CD4-positive, alpha-beta T cell treated with Interleukin-15 for 4 hours (primary cell): ENCODE results near the gene BHLHE40.
"Not testable (repeated sequence)": the region's sequence is repeated elsewhere in the genome, so short reads cannot be mapped to it uniquely, and the experiment has no call there.

ENCODE experiments used
- DNase-seq: peaks from one replicate; pipeline ENCODE4 v3.0.0-alpha.2; 2020; ENCODE audit warnings: low spot score

BHLHE40 gene

DNA sequence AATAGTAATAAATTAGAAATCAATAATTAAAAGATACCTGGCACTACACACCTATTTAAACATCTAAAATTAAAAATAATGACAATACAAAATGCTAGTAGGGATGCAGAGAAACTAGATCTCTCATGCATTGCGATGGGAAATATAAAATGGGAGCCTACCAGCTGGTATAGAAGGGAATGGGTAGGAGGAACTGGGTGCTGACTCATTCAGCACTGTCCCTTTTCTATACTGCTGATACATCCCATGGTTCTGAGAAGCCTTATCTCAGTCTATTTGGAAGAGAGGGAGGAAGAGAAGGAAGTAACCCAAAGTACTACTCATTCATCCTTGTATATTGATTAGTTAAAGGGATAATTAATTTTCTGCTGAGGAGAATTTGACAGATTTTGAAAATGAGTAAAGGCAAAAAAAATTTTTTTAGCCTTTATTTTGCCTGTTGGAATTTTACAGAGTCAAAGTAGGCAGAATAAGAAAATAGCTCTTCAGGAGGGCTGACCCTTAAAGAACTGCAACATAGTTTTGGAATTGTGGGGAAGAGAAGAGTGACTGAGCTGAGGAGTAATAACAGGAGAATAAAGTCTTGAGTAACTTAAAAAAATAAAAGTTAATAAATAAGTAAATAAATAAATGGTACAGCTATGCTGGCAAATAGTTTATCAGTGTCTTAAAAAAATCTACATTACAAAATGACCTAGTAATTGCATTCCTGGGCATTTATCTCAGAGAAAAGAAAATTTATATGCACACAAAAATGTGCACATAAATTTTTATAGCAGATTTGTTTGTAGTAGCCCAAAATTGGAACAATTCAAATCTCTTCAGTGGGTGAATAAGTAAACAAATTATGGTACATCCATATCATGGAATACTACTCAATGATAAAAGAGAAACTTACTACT, 15.3 kb upstream of the BHLHE40 start:
- DNase-seq = no peak

DNA sequence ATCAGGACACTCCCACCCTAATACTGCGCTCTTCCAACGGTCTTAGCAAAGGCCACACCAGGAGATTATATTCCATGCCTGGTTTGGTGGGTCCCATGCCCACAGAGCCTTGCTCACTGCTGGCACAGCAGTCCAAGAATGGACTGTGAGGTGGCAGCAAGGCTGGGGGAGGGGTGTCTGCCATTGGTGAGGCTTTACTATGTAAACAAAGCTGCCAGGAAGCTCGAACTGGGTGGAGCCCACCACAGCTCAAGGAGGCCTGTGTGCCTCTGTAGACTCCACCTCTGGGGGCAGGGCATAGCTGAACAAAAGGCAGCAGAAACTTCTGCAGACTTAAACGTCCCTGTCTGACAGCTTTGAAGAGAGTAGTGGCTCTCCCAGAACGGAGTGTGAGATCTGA, 13.2 kb upstream of the BHLHE40 start:
- peak; percentile 40 for DNase-seq

DNA sequence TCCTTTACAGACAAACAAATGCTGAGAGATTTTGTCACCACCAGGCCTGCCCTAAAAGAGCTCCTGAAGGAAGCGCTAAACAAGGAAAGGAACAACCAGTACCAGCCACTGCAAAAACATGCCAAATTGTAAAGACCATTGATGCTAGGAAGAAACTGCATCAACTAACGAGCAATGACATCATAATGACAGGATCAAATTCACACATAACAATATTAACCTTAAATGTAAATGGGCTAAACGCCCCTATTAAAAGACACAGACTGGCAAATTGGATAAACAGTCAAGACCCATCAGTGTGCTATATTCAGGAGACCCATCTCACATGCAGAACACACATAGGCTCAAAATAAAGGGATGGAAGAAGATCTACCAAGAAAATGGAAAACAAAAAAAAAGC, 11.6 kb upstream of the BHLHE40 start:
- not testable (repeated sequence) for DNase-seq

DNA sequence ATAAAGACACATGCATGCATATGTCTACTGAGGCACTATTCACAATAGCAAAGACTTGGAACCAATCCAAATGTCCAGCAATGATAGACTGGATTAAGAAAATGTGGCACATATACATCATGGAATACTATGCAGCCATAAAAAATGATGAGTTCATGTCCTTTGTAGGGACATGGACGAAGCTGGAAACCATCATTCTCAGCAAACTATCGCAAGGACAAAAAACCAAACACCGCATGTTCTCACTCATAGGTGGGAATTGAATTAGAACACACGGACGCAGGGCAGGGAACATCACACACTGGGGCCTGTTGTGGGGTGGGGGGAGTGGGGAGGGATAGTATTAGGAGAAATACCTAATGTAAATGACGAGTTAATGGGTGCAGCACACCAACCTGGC, 7.8 kb upstream of the BHLHE40 start:
- not testable (repeated sequence) for DNase-seq

DNA sequence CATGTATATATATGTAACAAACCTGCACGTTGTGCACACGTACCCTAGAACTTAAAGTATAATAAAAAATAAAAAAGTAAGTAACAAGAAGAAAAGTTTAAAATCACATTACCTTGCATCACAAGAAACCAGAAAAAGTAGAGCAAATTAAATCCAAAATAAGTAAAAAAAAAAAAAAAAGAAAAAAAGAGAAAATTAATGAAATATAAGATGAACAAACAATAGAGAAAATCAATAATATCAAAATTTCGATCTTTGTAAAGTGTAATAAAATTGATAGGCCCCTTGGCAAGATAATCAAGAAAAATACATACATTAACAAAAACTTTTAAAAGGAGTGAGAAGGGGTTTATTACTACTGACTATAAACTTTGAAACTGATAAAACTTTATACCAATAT, 7.4 kb upstream of the BHLHE40 start:
- no peak for DNase-seq

DNA sequence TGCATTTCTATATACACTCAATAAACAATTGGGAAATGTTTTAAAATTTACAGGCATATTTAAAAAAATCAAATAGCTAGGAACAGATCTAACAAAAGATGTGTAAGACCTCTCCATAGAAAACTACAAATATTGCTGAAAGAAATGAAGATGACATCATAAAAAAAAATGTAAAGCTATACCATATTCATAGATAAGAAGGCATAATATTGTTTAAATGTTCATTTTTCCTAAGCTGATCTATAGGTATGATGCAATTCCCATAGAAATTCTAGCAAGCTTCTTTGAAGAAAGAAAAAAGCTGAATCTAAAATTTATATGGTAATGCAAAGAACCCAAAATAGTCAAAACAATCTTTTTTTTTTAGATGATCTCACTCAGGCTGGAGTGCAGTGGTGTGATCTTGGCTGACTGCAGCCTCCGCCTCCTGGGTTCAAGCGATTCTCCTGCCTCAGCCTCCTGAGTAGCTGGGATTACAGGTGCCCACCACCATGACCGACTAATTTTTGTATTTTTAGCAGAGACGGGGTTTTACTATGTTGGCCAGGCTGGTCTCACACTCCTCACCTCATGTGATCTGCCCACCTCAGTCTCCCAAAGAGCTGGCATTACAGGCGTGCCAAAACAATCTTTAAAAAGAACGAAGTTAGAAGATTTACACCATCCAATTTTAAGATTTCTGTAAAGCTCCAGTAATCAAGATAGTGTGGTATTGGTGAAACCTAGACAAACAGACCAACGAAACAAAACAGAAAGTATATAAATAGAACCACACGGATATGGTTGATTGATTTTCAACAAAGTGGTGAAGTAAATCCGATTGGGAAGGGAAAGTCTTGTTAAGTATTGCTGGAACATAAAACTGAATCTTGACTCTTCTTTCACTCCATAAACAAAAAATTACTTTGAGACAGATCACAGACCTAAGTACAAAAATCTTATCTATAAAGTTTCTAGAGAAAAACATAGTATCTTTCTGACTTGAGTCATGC, 6.3 kb upstream of the BHLHE40 start:
- no peak for DNase-seq

DNA sequence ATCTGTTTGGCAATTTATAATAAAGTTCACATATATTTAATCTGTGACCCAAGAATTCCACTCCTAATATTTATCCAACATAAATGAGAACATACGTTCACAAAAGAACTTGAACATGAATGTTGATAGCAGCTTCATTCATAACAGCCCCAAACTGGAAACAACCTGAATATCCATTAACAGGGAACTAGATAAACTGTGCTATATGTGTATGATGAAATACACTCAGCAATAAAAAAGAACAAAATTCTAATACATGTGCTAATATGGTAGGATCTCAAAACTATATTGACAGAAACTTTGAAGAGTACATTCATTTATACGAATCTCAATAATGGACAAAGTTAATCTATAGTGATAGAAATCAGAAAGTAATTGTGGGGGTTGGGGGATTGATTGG, 5.1 kb upstream of the BHLHE40 start:
- DNase-seq = no peak

DNA sequence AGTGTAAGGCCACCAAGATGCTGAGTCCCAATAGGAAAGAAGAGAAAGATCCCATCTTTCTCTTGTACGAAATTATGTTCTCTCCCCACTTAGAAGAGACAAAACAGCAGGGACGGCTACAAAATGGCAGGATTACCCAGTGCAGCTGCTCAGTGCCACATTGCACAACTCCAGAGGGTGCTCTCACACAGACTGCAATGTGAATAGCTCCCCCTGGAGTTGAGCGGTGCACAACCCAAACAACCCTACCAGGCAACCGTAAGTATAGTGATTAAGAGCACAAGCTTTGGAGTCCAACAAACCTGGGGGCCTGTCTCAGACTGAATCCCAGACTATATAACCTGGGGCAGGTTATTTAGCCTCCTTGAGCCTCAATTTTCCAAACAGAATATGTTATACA, 3.1 kb upstream of the BHLHE40 start:
- peak; percentile 64 for DNase-seq

DNA sequence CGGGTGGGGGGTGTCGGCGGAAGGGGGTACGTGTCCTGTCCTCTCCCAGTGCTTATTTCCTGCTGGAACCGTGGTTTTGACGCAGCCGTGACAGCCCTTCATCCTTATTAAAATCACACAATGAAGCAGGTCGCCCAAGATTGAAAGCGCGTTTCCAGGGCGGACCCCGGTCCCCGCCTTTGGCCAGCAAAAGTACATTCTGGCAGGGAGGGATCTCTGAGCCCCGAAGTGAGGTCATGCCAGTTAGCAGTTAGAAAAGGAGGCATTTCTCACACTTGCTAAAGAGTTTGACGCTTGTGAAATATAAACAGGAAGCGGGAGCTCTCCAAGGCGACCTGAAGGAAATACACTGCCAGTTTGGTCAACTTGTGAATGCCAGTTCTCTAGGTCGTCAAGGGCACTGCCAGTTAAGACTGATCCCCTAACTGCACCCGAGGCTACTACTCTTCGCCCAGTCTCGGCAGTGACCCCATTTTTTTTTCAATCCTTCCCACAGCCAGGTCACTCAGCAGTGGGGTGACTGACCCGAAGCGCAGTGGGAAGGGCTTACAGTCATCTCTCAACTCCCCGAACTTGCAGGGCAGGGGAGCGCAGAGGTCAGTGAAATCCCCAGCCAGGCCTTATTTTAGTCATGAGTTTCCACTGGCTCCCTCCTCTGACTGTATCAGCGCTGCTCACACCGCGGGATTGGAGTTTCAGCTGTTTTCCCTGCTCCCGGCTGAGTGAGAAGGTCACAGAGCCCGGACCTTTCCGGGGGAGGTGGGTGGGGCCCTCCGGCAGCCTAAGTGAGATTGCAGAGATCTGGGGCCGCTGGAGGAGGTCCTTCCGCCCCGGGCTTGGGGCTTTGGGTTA, 2.0 kb upstream of the BHLHE40 start:
- DNase-seq = peak; percentile 72

DNA sequence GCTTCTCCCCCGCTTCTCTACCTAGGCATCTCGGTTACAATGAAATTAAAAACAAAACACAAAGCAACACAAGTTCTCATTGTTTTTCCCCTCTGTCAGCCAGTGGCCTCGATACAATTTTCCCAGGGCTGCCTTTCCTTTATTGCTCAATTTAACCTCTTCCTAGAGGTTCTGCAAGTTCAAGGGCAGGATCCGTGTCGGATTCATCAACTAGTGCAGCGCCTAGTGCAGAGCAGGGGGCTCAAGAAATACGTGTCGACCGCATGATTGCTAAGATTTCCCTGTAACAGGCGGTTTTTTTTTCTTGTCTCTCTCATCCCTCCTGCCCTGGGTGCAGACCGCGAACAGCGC, 1.4 kb upstream of the BHLHE40 start:
- peak; percentile 65 for DNase-seq

DNA sequence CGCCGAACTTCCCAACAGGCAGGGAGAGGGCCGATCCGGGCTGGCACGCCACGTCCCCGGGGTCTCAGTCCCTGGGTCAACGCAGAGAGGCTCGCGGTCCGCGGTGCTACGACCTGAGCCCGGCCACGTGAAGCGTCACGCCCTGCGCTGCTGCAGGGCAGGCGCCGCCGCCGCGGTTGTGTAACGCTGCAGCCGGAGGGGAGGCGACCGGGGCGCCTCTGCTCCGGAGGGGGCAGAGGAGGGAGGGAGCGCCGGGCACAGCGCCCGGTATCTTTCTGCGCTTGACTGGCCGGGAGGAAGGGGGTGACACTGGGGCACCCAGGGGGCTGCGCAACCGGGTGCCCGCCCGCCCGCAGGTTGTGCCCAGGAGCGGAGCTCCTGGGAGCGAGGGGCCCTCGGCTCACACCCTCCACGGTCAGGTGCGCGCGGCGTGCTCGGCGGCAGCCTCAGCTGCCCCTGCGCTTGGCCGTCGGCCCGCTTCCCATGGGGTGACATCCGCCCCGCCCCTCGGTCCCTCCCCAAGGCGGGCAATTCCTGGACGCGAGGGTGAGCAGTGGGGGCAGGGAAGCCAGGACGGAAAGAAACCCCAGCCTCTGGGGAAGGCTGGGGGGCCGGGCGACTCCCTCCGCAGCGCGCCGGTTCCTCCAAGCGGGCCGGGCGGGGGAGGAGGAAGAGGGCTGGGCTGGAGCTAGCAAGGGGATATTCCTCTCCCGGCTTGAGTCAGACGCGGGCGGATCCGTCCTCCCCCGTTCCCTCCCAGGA, 852 bp upstream of the BHLHE40 start:
- DNase-seq = peak; percentile 74

DNA sequence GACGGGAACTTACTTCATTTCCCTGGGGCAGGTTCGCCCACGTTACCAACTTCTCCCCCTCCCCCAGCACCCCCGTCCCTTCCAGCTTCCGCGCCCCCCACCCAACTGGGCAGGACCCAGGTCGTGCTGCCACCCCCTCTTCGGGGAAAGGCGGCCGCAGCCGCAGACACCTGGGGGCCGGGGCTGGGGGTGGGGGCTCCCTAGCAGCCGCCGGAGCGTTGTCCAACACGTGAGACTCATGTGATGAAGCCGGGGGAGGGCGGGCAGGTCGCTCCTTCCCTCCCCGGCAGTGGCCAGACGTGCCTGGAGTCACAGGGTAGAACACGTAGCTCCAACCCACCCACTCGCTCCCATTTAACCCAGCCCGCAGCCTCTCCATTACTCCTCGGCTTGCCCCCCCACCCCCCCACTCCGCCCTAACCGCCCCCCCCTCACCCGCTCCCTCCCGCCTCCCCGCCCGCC, 240 bp upstream of the BHLHE40 start:
- peak; percentile 96 for DNase-seq

DNA sequence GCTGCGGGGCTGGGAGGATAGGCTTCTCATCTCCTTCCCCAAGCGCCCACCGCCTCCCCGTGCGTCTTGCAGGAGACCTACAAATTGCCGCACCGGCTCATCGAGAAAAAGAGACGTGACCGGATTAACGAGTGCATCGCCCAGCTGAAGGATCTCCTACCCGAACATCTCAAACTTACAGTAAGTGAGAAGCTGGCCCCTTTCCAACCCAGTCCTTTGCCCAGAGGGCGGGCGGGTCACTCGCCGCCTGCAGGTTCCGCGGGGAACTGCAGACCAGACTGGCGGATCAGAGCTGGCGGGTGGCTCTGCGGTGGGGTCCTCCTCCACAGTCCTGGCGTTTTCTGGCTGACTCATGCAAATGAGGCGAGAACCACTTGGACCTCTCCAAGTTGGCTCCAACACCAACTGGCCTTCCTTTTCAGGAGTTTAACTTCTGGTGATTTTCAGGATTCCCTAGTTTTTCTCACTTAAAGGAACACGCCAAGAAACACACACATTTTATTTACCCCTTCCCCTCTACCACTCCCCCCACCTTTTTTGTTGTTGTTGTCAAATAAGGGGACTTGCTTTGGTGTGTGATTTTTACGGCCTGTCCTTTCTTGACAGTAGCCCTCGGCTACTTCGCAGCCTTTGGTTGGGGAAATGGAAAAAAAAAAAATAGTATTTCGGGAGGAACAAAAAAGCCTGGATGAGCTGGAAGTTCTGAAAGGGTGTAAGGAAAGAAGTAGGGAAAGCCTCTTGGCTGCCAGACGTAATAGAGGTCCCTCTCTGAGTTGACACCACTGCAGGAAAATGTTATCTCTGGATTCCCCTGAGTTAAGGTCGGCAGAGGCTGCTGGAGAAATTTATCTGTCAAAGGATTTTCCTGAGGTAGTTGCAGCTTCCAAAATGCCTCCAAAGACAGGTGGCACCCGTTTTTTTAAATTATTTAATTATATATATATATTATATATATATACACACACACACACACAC, 1.3 kb downstream of the BHLHE40 start:
- peak; percentile 94 for DNase-seq

DNA sequence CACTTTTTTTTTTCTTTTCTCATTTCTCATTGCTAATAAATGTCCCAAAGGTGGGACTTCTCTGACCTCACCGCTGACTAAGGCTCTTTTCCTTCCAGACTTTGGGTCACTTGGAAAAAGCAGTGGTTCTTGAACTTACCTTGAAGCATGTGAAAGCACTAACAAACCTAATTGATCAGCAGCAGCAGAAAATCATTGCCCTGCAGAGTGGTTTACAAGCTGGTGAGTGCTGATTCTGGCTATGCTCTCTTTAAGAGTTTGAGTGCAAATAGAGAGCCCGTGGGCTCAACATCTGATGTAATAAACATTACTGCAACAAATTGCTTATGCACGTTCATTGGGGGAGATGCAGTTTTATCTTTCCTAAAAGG, 2.0 kb downstream of the BHLHE40 start:
- no peak for DNase-seq

DNA sequence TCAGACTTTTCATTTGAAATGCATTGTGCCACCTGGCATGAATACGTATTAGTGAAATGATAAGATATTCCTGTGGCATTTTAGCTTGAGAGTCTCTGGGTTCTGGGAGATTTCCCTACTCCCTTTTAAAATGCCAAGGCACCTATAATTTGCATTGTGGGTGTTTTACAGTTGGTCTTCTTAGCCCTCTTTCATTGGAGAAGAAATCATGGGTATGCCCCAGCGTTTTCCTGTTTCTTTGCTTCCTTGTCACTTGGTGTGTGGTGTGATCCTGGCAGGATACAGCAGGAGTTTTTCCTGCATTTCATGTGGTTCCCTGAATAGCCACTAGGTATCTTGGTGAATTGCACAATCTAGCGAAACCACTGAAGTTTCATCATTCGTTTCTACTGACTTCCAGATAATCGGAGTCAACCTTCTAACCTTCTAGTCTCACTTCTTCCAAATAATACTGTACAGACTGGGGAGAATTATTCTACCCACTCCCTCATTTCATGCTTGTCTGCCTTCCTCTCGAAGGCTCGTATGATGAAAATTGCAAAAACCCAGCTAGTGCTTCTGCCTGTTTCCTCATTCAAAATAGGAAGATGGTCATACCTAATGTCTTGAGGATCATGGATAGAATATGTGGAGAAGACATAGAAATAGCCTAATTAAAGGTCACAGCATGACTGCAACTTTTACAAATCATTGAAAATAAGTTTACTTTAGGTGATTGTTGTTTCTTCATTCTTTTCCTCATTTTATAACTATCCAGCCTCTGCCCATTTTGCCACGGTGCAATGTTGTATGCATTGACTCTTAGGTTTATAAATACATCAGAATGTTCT, 2.6 kb downstream of the BHLHE40 start:
- no peak for DNase-seq

DNA sequence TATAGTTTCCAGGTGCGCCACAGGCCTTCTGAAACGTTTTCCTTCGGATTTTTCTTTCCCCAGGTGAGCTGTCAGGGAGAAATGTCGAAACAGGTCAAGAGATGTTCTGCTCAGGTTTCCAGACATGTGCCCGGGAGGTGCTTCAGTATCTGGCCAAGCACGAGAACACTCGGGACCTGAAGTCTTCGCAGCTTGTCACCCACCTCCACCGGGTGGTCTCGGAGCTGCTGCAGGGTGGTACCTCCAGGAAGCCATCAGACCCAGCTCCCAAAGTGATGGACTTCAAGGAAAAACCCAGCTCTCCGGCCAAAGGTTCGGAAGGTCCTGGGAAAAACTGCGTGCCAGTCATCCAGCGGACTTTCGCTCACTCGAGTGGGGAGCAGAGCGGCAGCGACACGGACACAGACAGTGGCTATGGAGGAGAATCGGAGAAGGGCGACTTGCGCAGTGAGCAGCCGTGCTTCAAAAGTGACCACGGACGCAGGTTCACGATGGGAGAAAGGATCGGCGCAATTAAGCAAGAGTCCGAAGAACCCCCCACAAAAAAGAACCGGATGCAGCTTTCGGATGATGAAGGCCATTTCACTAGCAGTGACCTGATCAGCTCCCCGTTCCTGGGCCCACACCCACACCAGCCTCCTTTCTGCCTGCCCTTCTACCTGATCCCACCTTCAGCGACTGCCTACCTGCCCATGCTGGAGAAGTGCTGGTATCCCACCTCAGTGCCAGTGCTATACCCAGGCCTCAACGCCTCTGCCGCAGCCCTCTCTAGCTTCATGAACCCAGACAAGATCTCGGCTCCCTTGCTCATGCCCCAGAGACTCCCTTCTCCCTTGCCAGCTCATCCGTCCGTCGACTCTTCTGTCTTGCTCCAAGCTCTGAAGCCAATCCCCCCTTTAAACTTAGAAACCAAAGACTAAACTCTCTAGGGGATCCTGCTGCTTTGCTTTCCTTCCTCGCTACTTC, 3.8 kb downstream of the BHLHE40 start:
- DNase-seq = no peak

DNA sequence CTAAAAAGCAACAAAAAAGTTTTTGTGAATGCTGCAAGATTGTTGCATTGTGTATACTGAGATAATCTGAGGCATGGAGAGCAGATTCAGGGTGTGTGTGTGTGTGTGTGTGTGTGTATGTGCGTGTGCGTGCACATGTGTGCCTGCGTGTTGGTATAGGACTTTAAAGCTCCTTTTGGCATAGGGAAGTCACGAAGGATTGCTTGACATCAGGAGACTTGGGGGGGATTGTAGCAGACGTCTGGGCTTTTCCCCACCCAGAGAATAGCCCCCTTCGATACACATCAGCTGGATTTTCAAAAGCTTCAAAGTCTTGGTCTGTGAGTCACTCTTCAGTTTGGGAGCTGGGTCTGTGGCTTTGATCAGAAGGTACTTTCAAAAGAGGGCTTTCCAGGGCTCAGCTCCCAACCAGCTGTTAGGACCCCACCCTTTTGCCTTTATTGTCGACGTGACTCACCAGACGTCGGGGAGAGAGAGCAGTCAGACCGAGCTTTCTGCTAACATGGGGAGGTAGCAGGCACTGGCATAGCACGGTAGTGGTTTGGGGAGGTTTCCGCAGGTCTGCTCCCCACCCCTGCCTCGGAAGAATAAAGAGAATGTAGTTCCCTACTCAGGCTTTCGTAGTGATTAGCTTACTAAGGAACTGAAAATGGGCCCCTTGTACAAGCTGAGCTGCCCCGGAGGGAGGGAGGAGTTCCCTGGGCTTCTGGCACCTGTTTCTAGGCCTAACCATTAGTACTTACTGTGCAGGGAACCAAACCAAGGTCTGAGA, 4.7 kb downstream of the BHLHE40 start:
- DNase-seq = peak; percentile 91
